Activated CD4-positive, alpha-beta memory T cell treated with anti-CD3 and anti-CD28 coated beads for 36 hours (primary cell): ENCODE measurements around the gene KIF5C. TPM values are rescaled to one million over a fixed set of nuclear protein-coding genes. Genes with fewer than 3 reads are reported as not detected.

Source experiments
- CTCF ChIA-PET: fragments of 350-600 bp; sonication (Branson Sonifier 250); formaldehyde crosslinking; loops from one replicate; lab custom pipeline; 2021; ENCODE audit warnings: antibody characterized with exemption, inconsistent platforms; lab: Charles Lee
- POLR2A ChIA-PET: fragments of 350-600 bp; sonication (Branson Sonifier 250); formaldehyde crosslinking; loops from one replicate; lab custom pipeline; 2021; ENCODE audit warnings: antibody characterized with exemption; lab: Charles Lee
- DNase-seq: peaks from one replicate; pipeline ENCODE4 v3.0.0-alpha.2; 2020
- H3K27ac Mint-ChIP-seq: one replicate; pipeline ENCODE4 v1.8.0; 2021; ENCODE audit warnings: mixed read lengths
- H3K27me3 Mint-ChIP-seq: one replicate; pipeline ENCODE4 v1.8.0; 2021; ENCODE audit warnings: mixed read lengths
- H3K36me3 Mint-ChIP-seq: one replicate; pipeline ENCODE4 v1.8.0; 2021; ENCODE audit warnings: mixed read lengths
- H3K4me1 Mint-ChIP-seq: one replicate; pipeline ENCODE4 v1.8.0; 2021; ENCODE audit warnings: low read depth, mixed read lengths
- H3K4me3 Mint-ChIP-seq: one replicate; pipeline ENCODE4 v1.8.0; 2021; ENCODE audit warnings: mild to moderate bottlenecking, mixed read lengths
- H3K9me3 Mint-ChIP-seq: one replicate; pipeline ENCODE4 v1.8.0; 2021; ENCODE audit warnings: mixed read lengths
- intact Hi-C: fragments of 100-400 bp; cut with micrococcal nuclease; formaldehyde crosslinking; loops from one replicate; pipeline ENCODE4 v1.15.1; 2023
- total RNA-seq, 2 experiments: library from RNA; stranded (reverse); gene quantifications; one replicate each; pipeline ENCODE4 v1.2.3, GENCODE V29; 2021

Gene KIF5C
- total RNA-seq, 2 experiments from 2014 or later: 25.2 to 30.8 TPM

DNA sequence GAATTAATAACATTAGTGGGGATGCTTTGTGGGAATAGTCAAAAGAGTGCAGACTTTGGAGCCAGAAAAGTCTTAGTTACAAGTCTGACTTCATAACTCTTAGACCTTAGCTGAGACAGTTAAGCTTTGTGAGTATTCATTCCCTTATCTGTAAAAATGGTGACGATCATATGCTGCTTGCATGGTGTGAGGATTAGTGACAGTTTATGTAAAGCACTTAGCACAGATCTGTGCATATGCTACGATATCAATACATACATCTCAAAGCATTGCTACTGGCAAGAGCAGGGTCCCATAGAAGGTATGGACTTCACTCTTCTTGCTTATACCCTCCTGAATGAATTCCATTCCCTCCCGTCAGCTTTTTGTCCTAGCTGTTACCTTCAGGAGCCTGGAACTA is 106.8 kb downstream of the KIF5C start:
- Mint-ChIP-seq H3K27ac (no peak overlapping the region), H3K27me3 (no peaks in the 10 kb centered on the region), H3K4me1 (no peaks in the 10 kb centered on the region), H3K4me3 (no peak overlapping the region), H3K9me3 (no peaks in the 10 kb centered on the region), H3K36me3 (peaks cover 24% of the 10 kb centered on the region)
- no peak for DNase-seq
- CTCF ChIA-PET: interaction anchor here (1.5 to 1.7 kb wide), 2 partner anchors 8 to 9 kb away, joined by 3 to 4 read pairs; no protein-coding TSS in a partner anchor
- POLR2A ChIA-PET: no interaction called here
- intact Hi-C loops: loop anchor here (10.0 kb wide), 2 partner anchors 337 to 427 kb away; partner anchors contain the start of gene EPC2

DNA sequence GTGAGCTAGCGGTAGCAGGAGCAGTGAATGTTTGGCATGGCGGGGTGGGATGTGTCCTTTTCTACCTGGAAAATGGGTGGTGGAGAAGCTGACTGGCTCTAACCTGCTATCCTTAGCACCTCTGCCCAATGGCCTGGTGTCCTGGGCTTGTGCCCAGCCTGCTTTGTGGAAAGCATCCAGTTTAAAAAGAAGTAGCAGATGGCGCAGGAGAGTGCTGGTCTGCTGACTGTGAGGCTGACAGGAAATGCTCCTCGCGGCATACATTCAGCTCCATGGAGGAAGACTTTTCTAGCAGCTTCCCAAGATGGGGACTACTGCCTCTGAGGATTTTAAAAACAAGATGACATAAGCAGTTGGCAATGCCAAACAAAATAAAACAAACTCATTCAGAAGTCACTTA is 107.3 kb downstream of the KIF5C start:
- DNase-seq: no peak
- Mint-ChIP-seq H3K4me3 (no peak overlapping the region), H3K36me3 (peaks cover 24% of the 10 kb centered on the region), H3K27me3 (no peaks in the 10 kb centered on the region), H3K9me3 (no peaks in the 10 kb centered on the region), H3K27ac (no peak overlapping the region), H3K4me1 (no peaks in the 10 kb centered on the region)
- ChIA-PET POLR2A (interaction anchor here (0.7 kb wide), 1 partner anchor 236 kb away, joined by 3 read pairs; no protein-coding TSS in a partner anchor), CTCF (interaction anchor here (1.7 kb wide), 1 partner anchor 9 kb away, joined by 3 read pairs; no protein-coding TSS in a partner anchor)
- intact Hi-C loops: loop anchor here (10.0 kb wide), 2 partner anchors 337 to 427 kb away; partner anchors contain the start of gene EPC2

DNA sequence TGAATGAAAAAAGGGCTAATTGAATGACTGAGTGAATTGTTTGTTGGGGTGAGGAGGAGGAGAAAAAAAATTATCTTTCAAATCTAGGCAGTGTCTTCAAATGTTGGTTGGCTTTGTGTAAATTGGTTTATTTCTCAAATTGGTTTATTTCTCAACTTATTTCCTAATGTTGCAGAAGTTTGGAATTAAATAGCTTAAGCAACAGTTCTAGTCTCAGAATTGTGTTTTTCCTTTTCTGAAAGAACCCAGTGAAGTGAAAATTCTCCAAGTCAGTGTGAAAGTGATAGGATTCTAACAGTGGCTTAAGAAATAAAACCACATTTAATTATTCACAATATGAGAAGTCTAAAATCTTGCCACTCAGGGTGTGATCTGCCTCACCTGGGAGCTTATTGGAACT is 108.9 kb downstream of the KIF5C start:
- no peaks in the 10 kb centered on the region for H3K27me3 Mint-ChIP-seq
- no peak for DNase-seq
- H3K9me3 Mint-ChIP-seq: no peaks in the 10 kb centered on the region
- no peaks in the 10 kb centered on the region for H3K4me1 Mint-ChIP-seq
- POLR2A ChIA-PET: no interaction called here
- no peak overlapping the region for H3K27ac Mint-ChIP-seq
- no peak overlapping the region for H3K4me3 Mint-ChIP-seq
- intact Hi-C loops: loop anchor here (10.0 kb wide), 2 partner anchors 339 to 429 kb away; partner anchors contain the start of gene EPC2
- CTCF ChIA-PET: no interaction called here
- H3K36me3 Mint-ChIP-seq: peaks cover 24% of the 10 kb centered on the region

DNA sequence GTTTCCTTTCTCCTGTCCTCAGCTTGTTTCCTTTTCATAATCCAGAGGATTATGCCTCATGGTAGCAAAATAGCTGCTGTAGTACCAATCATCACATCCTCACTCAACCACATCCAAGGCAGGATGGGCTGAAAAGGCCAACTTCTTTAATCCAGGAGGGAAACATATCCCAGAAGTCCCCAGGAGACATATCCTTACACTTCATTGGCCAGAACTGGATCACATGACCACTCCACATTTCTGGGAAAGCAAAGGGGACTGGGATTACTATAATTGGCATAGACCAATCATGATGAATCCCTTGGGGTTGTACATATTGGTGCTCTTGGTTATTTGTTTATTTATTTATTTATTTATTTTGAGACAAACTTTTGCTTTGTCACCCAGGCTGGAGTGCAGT is 109.4 kb downstream of the KIF5C start:
- H3K9me3 Mint-ChIP-seq: no peaks in the 10 kb centered on the region
- H3K4me3 Mint-ChIP-seq: no peak overlapping the region
- H3K27me3 Mint-ChIP-seq: no peaks in the 10 kb centered on the region
- DNase-seq: no peak
- ChIA-PET CTCF (no interaction called here), POLR2A (no interaction called here)
- intact Hi-C loops: loop anchor here (10.0 kb wide), 2 partner anchors 340 to 430 kb away; partner anchors contain the start of gene EPC2
- peaks cover 24% of the 10 kb centered on the region for H3K36me3 Mint-ChIP-seq
- H3K27ac Mint-ChIP-seq: no peak overlapping the region
- no peaks in the 10 kb centered on the region for H3K4me1 Mint-ChIP-seq

DNA sequence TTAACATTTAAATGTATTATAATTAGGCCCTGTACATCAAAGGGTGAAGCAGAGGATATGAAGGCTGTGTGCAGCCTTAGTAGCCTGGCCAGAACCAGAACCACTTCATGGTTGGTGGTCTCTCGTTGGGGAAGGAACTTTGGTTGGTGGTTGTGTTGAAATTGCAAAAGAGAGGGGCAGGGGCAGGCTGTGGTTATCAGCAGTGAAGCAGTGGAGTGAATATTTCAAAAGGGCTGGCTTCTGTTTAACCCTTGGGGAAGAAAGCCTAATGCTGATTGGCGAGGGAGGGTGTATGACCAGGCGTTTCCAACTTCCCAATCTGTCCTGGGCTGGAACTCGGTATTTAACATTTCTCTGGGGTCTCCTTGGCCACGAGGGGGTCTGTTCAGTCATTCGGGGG is 112.3 kb downstream of the KIF5C start:
- H3K27ac Mint-ChIP-seq: no peak overlapping the region
- CTCF ChIA-PET: no interaction called here
- H3K4me3 Mint-ChIP-seq: no peak overlapping the region
- peaks cover 16% of the 10 kb centered on the region for H3K36me3 Mint-ChIP-seq
- DNase-seq: no peak
- peaks cover 2% of the 10 kb centered on the region for H3K4me1 Mint-ChIP-seq
- H3K27me3 Mint-ChIP-seq: no peaks in the 10 kb centered on the region
- POLR2A ChIA-PET: no interaction called here
- intact Hi-C loops: loop anchor here (5.0 to 10.0 kb wide), 3 partner anchors 60 to 432 kb away; partner anchors contain the start of gene EPC2
- H3K9me3 Mint-ChIP-seq: no peaks in the 10 kb centered on the region

DNA sequence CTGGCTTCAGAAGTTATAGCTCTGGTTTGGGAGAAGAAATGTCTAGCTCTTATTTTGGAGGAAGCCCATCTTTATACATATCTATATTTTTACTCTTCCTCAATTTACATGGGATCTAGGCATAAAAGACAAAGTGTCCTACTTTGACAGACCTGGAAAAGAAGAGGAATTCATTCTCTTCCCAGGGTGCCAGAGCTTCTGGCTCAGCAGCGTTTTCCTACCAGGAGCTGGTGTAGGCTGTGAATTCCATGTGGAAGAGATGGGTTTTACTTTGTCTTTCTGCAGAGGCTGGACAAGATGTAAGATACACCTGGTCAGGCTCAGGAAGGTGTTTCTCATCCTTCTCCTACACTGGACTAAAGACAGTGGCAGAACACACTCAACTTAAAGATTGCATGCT is 113.3 kb downstream of the KIF5C start:
- no peaks in the 10 kb centered on the region for H3K27me3 Mint-ChIP-seq
- intact Hi-C loops: loop anchor here (5.0 to 10.0 kb wide), 3 partner anchors 61 to 434 kb away; partner anchors contain the start of gene EPC2
- ChIA-PET CTCF (interaction anchor here (0.7 kb wide), 1 partner anchor 687 kb away, joined by 4 read pairs; no protein-coding TSS in a partner anchor), POLR2A (no interaction called here)
- peaks cover 2% of the 10 kb centered on the region for H3K4me1 Mint-ChIP-seq
- H3K27ac Mint-ChIP-seq: no peak overlapping the region
- DNase-seq: no peak
- no peak overlapping the region for H3K4me3 Mint-ChIP-seq
- peaks cover 10% of the 10 kb centered on the region for H3K36me3 Mint-ChIP-seq
- H3K9me3 Mint-ChIP-seq: no peaks in the 10 kb centered on the region

DNA sequence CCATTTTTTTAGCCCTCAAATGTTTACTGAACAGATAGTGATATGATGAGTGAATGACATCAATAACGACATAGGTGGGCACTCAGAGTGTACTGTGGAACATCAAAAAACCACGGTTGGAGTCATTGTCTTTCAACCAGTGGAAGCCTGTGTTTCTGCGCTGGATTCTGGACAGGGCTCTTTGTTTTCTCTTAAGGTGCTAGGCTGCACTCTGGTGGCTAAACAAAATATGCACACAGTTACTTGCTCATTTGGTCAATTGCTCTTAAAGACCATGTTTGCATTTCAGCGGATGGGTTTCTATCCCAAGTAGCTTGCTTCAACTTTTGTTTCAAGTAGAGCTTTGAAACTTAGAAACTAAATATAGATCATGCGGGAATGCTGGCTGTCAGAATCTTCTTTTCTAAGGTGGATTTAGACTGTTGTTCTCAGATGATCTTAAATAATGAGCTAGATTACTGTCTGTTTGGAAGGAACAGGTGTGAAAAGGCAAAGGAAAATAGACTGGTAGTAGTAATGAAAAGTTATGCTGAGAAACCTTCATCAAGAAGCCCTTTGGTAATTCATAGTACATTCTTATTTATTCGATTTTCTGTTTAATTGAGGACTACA is 115.0 kb downstream of the KIF5C start:
- peaks cover 2% of the 10 kb centered on the region for H3K4me1 Mint-ChIP-seq
- no peaks in the 10 kb centered on the region for H3K27me3 Mint-ChIP-seq
- H3K36me3 Mint-ChIP-seq: peaks cover 9% of the 10 kb centered on the region
- DNase-seq: peak; percentile 55
- no peaks in the 10 kb centered on the region for H3K9me3 Mint-ChIP-seq
- intact Hi-C loops: loop anchor here (1.0 to 10.0 kb wide), 5 partner anchors 63 to 1053 kb away; partner anchors contain the start of gene EPC2
- CTCF ChIA-PET: interaction anchor here (0.6 to 2.0 kb wide), 10 partner anchors 9 to 1055 kb away, joined by 3 to 10 read pairs (median 4); no protein-coding TSS in a partner anchor
- POLR2A ChIA-PET: no interaction called here
- H3K27ac Mint-ChIP-seq: no peak overlapping the region
- no peak overlapping the region for H3K4me3 Mint-ChIP-seq

DNA sequence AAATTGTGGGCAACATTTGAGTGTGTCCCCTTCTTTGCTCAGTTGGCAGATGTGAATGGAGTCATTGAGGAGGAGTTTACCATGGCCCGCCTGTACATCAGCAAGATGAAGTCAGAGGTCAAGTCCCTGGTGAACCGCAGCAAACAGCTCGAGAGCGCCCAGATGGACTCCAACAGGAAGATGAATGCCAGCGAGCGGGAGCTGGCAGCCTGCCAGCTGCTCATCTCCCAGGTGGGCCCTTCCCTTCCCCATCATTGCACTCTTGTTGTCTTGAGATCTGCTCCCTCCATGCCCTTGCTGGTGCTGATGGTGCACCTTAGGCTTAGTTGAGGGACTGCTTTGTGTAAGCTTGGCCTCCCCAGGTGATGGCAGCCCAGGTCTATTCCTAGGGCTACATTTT is 115.9 kb downstream of the KIF5C start:
- no peaks in the 10 kb centered on the region for H3K27me3 Mint-ChIP-seq
- H3K36me3 Mint-ChIP-seq: peaks cover 10% of the 10 kb centered on the region
- no peaks in the 10 kb centered on the region for H3K9me3 Mint-ChIP-seq
- peaks cover 2% of the 10 kb centered on the region for H3K4me1 Mint-ChIP-seq
- CTCF ChIA-PET: interaction anchor here (0.7 to 2.0 kb wide), 2 partner anchors 9 to 1001 kb away, joined by 3 to 8 read pairs; no protein-coding TSS in a partner anchor
- POLR2A ChIA-PET: no interaction called here
- H3K27ac Mint-ChIP-seq: no peak overlapping the region
- DNase-seq: no peak
- H3K4me3 Mint-ChIP-seq: no peak overlapping the region
- intact Hi-C loops: loop anchor here (1.0 to 5.0 kb wide), 2 partner anchors 1004 to 1054 kb away; no protein-coding TSS in a partner anchor

DNA sequence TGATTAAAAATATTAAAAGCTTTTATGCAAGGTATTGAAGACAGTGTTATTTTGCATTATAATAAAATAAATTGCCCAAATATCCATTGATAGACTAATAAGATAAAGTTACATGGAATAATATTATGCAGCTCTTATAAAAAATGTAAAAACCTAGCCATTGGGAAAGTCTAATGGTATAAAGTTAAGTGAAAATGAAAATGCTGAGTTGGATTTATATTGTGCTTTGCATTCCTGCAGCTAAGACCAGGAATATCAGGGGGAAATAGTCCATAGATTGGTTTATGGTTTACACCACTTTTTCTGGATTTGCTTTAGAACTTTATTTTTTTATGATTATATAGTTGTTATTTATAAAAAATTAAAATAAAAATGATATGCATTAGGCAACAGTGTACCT is 117.4 kb downstream of the KIF5C start:
- Mint-ChIP-seq H3K4me1 (peaks cover 2% of the 10 kb centered on the region), H3K27me3 (no peaks in the 10 kb centered on the region), H3K27ac (no peak overlapping the region), H3K36me3 (peaks cover 10% of the 10 kb centered on the region), H3K4me3 (no peak overlapping the region), H3K9me3 (no peaks in the 10 kb centered on the region)
- DNase-seq: no peak
- ChIA-PET POLR2A (interaction anchor here (0.6 kb wide), 1 partner anchor 470 kb away, joined by 3 read pairs; no protein-coding TSS in a partner anchor), CTCF (interaction anchor here (2.4 kb wide), 1 partner anchor 25 kb away, joined by 8 read pairs; no protein-coding TSS in a partner anchor)
- intact Hi-C loops: loop anchor here (5.0 kb wide), 1 partner anchor 1005 kb away; no protein-coding TSS in a partner anchor

DNA sequence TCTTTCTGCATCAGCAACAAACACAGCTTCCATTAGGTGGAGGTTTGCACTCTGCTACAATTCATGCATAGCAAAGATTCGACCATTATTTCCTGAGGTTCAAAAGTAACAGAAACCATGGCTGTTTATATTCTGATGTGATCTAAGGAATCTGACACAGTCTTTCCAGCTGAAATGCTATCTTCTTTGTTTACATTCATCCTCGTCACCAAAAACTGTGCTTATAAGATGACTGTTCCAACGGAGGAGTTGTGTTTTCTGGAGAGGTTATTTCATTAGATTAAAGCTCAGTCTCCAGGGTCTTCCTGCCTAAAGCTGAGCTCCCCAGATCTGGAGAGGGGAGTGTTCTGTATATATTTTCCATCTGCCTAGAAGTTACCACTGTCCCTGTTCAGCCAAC is 118.3 kb downstream of the KIF5C start:
- POLR2A ChIA-PET: no interaction called here
- intact Hi-C loops: loop anchor here (5.0 kb wide), 1 partner anchor 1006 kb away; no protein-coding TSS in a partner anchor

DNA sequence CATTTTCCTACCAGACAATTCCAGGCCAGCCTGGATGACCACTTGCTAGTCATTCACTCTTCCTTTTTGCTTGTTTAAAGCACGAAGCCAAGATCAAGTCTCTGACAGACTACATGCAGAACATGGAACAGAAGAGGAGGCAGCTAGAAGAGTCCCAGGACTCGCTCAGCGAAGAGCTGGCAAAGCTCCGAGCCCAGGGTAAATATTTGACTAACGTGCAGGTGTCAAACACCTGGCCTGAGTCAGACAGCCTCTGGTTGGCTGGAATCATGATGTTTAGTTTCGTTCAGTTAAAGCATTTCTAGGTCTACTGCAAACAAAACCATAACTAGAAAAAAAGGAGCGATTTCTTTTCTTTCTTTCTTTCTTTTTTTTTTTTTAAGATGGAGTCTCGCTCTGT is 119.3 kb downstream of the KIF5C start:
- no peak for DNase-seq
- H3K9me3 Mint-ChIP-seq: no peaks in the 10 kb centered on the region
- intact Hi-C loops: loop anchor here (5.0 kb wide), 1 partner anchor 1007 kb away; no protein-coding TSS in a partner anchor
- CTCF ChIA-PET: no interaction called here
- peaks cover 18% of the 10 kb centered on the region for H3K36me3 Mint-ChIP-seq
- no peak overlapping the region for H3K27ac Mint-ChIP-seq
- H3K4me3 Mint-ChIP-seq: no peak overlapping the region
- POLR2A ChIA-PET: no interaction called here
- H3K27me3 Mint-ChIP-seq: no peaks in the 10 kb centered on the region
- peaks cover 2% of the 10 kb centered on the region for H3K4me1 Mint-ChIP-seq

More for the DNA sequence above, 118.3 kb downstream of the KIF5C start:
- DNase-seq: no peak
- no peak overlapping the region for H3K4me3 Mint-ChIP-seq
- no peaks in the 10 kb centered on the region for H3K27me3 Mint-ChIP-seq
- CTCF ChIA-PET: interaction anchor here (0.7 to 2.4 kb wide), 2 partner anchors 24 to 567 kb away, joined by 3 to 8 read pairs; no protein-coding TSS in a partner anchor
- peaks cover 18% of the 10 kb centered on the region for H3K36me3 Mint-ChIP-seq
- no peak overlapping the region for H3K27ac Mint-ChIP-seq
- no peaks in the 10 kb centered on the region for H3K9me3 Mint-ChIP-seq
- peaks cover 2% of the 10 kb centered on the region for H3K4me1 Mint-ChIP-seq

DNA sequence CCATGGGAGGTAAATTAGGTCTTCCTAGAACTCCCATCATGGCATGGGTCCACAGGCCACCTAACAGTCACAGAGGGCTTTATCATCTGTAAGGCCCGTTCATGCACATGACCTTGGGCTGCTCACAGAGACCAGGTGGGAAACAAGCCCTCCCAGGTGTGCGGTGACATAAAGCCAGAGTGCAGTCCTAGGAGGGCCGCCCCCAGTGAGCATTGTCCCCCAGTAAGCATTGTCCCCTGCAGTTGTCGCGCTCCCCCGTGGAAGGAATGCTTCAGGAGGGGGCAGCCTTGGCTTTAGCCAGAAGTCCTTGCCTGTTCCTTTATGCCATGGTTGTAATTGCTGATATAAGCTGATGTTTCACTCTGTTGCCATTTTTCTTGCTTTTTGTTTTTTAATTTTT is 121.8 kb downstream of the KIF5C start:
- no peaks in the 10 kb centered on the region for H3K9me3 Mint-ChIP-seq
- no peak overlapping the region for H3K4me3 Mint-ChIP-seq
- intact Hi-C loops: no loop called here
- POLR2A ChIA-PET: no interaction called here
- CTCF ChIA-PET: no interaction called here
- DNase-seq: no peak
- peaks cover 19% of the 10 kb centered on the region for H3K36me3 Mint-ChIP-seq
- peaks cover 8% of the 10 kb centered on the region for H3K4me1 Mint-ChIP-seq
- H3K27ac Mint-ChIP-seq: no peak overlapping the region
- H3K27me3 Mint-ChIP-seq: no peaks in the 10 kb centered on the region
